Neural progenitor cell (in vitro differentiated cells): ENCODE measurements around the gene CADM1. TPM values are rescaled to one million over a fixed set of nuclear protein-coding genes. Genes with fewer than 3 reads are reported as not detected.

Experiments
- DNase-seq: peaks from one replicate; pipeline ENCODE4 v3.0.0-alpha.2; 2016; ENCODE audit warnings: low spot score
- H2AFZ ChIP-seq: fragments of 200-600 bp; sonication (generic); replicated peaks from 2 replicates; pipeline ENCODE4 v1.6.1; 2016; ENCODE audit warnings: antibody characterized with exemption
- H3F3A ChIP-seq: fragments of 200-600 bp; sonication (generic); 2 replicates; pipeline ENCODE4 v1.6.1; 2016; ENCODE audit warnings: antibody characterized with exemption, low read depth
- H3K27ac ChIP-seq: fragments of 200-600 bp; sonication (generic); 2 replicates; pipeline ENCODE4 v1.5.1; 2016; ENCODE audit warnings: mild to moderate bottlenecking
- H3K27me3 ChIP-seq: fragments of 200-600 bp; sonication (generic); 2 replicates; pipeline ENCODE4 v1.6.1; 2016; ENCODE audit warnings: mild to moderate bottlenecking, moderate library complexity
- H3K36me3 ChIP-seq: fragments of 200-600 bp; sonication (generic); 2 replicates; pipeline ENCODE4 v1.5.1; 2016
- H3K4me1 ChIP-seq: fragments of 200-600 bp; sonication (generic); 2 replicates; pipeline ENCODE4 v1.6.1; 2016; ENCODE audit warnings: mixed run types
- H3K4me2 ChIP-seq: fragments of 200-600 bp; sonication (generic); 2 replicates; pipeline ENCODE4 v1.6.1; 2016
- H3K4me3 ChIP-seq: fragments of 200-600 bp; sonication (generic); 2 replicates; pipeline ENCODE4 v1.5.1; 2016
- H3K79me2 ChIP-seq: fragments of 200-600 bp; sonication (generic); 2 replicates; pipeline ENCODE4 v1.6.1; 2016; ENCODE audit warnings: low read depth
- H3K9ac ChIP-seq: fragments of 200-600 bp; sonication (generic); 2 replicates; pipeline ENCODE4 v1.6.1; 2016
- H3K9me3 ChIP-seq: fragments of 200-600 bp; sonication (generic); 2 replicates; pipeline ENCODE4 v1.5.1; 2016; ENCODE audit warnings: low read depth
- H4K20me1 ChIP-seq: fragments of 200-600 bp; sonication (generic); 2 replicates; pipeline ENCODE4 v1.6.1; 2016; ENCODE audit warnings: low read depth
- H3K27ac Mint-ChIP-seq: 3 replicates; pipeline ENCODE4 v1.8.0; 2021; ENCODE audit warnings: mixed read lengths
- H3K27me3 Mint-ChIP-seq: 2 replicates; pipeline ENCODE4 v1.8.0; 2022; ENCODE audit warnings: low read depth, mild to moderate bottlenecking, inconsistent platforms, moderate library complexity, mixed read lengths; ENCODE audit not compliant: insufficient read depth
- H3K36me3 Mint-ChIP-seq: 3 replicates; pipeline ENCODE4 v1.8.0; 2021; ENCODE audit warnings: mixed read lengths
- H3K4me1 Mint-ChIP-seq: 3 replicates; pipeline ENCODE4 v1.8.0; 2021; ENCODE audit warnings: mixed read lengths
- H3K4me3 Mint-ChIP-seq: 3 replicates; pipeline ENCODE4 v1.8.0; 2021; ENCODE audit warnings: mild to moderate bottlenecking, moderate library complexity, mixed read lengths
- H3K9me3 Mint-ChIP-seq: 3 replicates; pipeline ENCODE4 v1.8.0; 2020; ENCODE audit warnings: mixed read lengths
- CTCF ChIP-seq: fragments of 200-600 bp; sonication (generic); IDR thresholded peaks from 2 replicates; pipeline ENCODE4 v1.5.1; 2017; ENCODE audit warnings: antibody characterized with exemption, mild to moderate bottlenecking
- EZH2 ChIP-seq: fragments of 200-600 bp; sonication (generic); IDR thresholded peaks from 2 replicates; pipeline ENCODE4 v1.6.1; 2017; ENCODE audit warnings: antibody characterized with exemption, mild to moderate bottlenecking, moderate library complexity
- EZH2phosphoT487 ChIP-seq: fragments of 200-600 bp; sonication (generic); IDR thresholded peaks from 2 replicates; pipeline ENCODE4 v1.6.1; 2017; ENCODE audit warnings: antibody characterized with exemption
- total RNA-seq: library from RNA; depleted of rRNA; stranded (reverse); fragments of >200 nt; gene quantifications from 2 replicates; pipeline ENCODE4 v1.2.3, GENCODE V29; 2015; ENCODE audit warnings: low replicate concordance

Gene CADM1
- total RNA-seq, 1 donor from 2014 or later, result 123 TPM

GRCh38 chr11:115151010-115151409 lies 353.2 kb downstream of the CADM1 start:
- no peaks in the 10 kb centered on the region for H3K9me3 ChIP-seq
- H3K9me3 Mint-ChIP-seq, result peaks cover 5% of the 10 kb centered on the region
- H3K4me3 Mint-ChIP-seq, result no peak overlapping the region
- H3K4me1 ChIP-seq, result no peaks in the 10 kb centered on the region
- no peaks in the 10 kb centered on the region for H3K79me2 ChIP-seq
- no peak overlapping the region for H3K9ac ChIP-seq
- no peaks in the 10 kb centered on the region for H3K36me3 ChIP-seq
- no peaks in the 10 kb centered on the region for H3F3A ChIP-seq
- no peaks in the 10 kb centered on the region for H3K36me3 Mint-ChIP-seq
- no peak for DNase-seq
- H3K27ac ChIP-seq, result no peak overlapping the region
- H3K27ac Mint-ChIP-seq, result no peak overlapping the region
- H4K20me1 ChIP-seq, result no peaks in the 10 kb centered on the region
- H3K4me1 Mint-ChIP-seq, result no peaks in the 10 kb centered on the region
- TF ChIP-seq CTCF (no peak), EZH2 (no peak), EZH2phosphoT487 (no peak)
- H3K27me3 ChIP-seq, result no peaks in the 10 kb centered on the region
- no peak overlapping the region for H3K4me3 ChIP-seq
- no peak overlapping the region for H2AFZ ChIP-seq
- H3K4me2 ChIP-seq, result no peak overlapping the region
- H3K27me3 Mint-ChIP-seq, result peaks cover 3% of the 10 kb centered on the region

GRCh38 chr11:115148691-115149090 lies 355.5 kb downstream of the CADM1 start:
- Histone ChIP-seq H2AFZ (no peak overlapping the region), H3K9ac (no peak overlapping the region), H3K4me1 (no peaks in the 10 kb centered on the region), H3F3A (no peaks in the 10 kb centered on the region), H3K27me3 (no peaks in the 10 kb centered on the region), H3K27ac (no peak overlapping the region), H3K4me2 (no peak overlapping the region), H3K9me3 (no peaks in the 10 kb centered on the region), H3K79me2 (no peaks in the 10 kb centered on the region), H4K20me1 (no peaks in the 10 kb centered on the region), H3K4me3 (no peak overlapping the region), H3K36me3 (no peaks in the 10 kb centered on the region)
- peaks cover 5% of the 10 kb centered on the region for H3K9me3 Mint-ChIP-seq
- DNase-seq, result no peak
- H3K36me3 Mint-ChIP-seq, result no peaks in the 10 kb centered on the region
- peaks cover 4% of the 10 kb centered on the region for H3K27me3 Mint-ChIP-seq
- no peaks in the 10 kb centered on the region for H3K4me1 Mint-ChIP-seq
- no peak overlapping the region for H3K27ac Mint-ChIP-seq
- TF ChIP-seq EZH2, result no peak
- TF ChIP-seq CTCF, result no peak
- no peak for TF ChIP-seq EZH2phosphoT487
- H3K4me3 Mint-ChIP-seq, result no peak overlapping the region

GRCh38 chr11:115148101-115148500 lies 356.1 kb downstream of the CADM1 start:
- no peak overlapping the region for H3K4me3 ChIP-seq
- no peak overlapping the region for H3K4me3 Mint-ChIP-seq
- H3K27me3 ChIP-seq, result no peaks in the 10 kb centered on the region
- no peaks in the 10 kb centered on the region for H3K4me1 ChIP-seq
- no peaks in the 10 kb centered on the region for H3K4me1 Mint-ChIP-seq
- H3K79me2 ChIP-seq, result no peaks in the 10 kb centered on the region
- DNase-seq, result no peak
- no peaks in the 10 kb centered on the region for H3K9me3 ChIP-seq
- no peak overlapping the region for H3K27ac ChIP-seq
- TF ChIP-seq EZH2 (no peak), EZH2phosphoT487 (no peak), CTCF (no peak)
- H3K36me3 ChIP-seq, result no peaks in the 10 kb centered on the region
- H3K9ac ChIP-seq, result no peak overlapping the region
- no peak overlapping the region for H2AFZ ChIP-seq
- no peaks in the 10 kb centered on the region for H4K20me1 ChIP-seq
- peaks cover 3% of the 10 kb centered on the region for H3K9me3 Mint-ChIP-seq
- H3K27me3 Mint-ChIP-seq, result peaks cover 4% of the 10 kb centered on the region
- H3K27ac Mint-ChIP-seq, result no peak overlapping the region
- H3K4me2 ChIP-seq, result no peak overlapping the region
- H3F3A ChIP-seq, result no peaks in the 10 kb centered on the region
- H3K36me3 Mint-ChIP-seq, result no peaks in the 10 kb centered on the region
